Stimulated activated CD4-positive, alpha-beta T cell treated with anti-CD3 and anti-CD28 coated beads, Interleukin-15, amount 100 ng/mL, for 1 hour (primary cell): ENCODE results near the gene KIF7.
A peak's percentile ranks its signal among the peaks of the same experiment; 100 is the strongest.
"Not testable (repeated sequence)": the region's sequence is repeated elsewhere in the genome, so short reads cannot be mapped to it uniquely, and the experiment has no call there.

Experiments
- DNase-seq, 2 donors: peaks; one replicate each; pipeline ENCODE4 v3.0.0-alpha.2; 2020; ENCODE audit warnings: low read depth in 1 of 2, low spot score in 1 of 2

Gene KIF7, protein sequence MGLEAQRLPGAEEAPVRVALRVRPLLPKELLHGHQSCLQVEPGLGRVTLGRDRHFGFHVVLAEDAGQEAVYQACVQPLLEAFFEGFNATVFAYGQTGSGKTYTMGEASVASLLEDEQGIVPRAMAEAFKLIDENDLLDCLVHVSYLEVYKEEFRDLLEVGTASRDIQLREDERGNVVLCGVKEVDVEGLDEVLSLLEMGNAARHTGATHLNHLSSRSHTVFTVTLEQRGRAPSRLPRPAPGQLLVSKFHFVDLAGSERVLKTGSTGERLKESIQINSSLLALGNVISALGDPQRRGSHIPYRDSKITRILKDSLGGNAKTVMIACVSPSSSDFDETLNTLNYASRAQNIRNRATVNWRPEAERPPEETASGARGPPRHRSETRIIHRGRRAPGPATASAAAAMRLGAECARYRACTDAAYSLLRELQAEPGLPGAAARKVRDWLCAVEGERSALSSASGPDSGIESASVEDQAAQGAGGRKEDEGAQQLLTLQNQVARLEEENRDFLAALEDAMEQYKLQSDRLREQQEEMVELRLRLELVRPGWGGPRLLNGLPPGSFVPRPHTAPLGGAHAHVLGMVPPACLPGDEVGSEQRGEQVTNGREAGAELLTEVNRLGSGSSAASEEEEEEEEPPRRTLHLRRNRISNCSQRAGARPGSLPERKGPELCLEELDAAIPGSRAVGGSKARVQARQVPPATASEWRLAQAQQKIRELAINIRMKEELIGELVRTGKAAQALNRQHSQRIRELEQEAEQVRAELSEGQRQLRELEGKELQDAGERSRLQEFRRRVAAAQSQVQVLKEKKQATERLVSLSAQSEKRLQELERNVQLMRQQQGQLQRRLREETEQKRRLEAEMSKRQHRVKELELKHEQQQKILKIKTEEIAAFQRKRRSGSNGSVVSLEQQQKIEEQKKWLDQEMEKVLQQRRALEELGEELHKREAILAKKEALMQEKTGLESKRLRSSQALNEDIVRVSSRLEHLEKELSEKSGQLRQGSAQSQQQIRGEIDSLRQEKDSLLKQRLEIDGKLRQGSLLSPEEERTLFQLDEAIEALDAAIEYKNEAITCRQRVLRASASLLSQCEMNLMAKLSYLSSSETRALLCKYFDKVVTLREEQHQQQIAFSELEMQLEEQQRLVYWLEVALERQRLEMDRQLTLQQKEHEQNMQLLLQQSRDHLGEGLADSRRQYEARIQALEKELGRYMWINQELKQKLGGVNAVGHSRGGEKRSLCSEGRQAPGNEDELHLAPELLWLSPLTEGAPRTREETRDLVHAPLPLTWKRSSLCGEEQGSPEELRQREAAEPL (N-terminal part only)

DNA sequence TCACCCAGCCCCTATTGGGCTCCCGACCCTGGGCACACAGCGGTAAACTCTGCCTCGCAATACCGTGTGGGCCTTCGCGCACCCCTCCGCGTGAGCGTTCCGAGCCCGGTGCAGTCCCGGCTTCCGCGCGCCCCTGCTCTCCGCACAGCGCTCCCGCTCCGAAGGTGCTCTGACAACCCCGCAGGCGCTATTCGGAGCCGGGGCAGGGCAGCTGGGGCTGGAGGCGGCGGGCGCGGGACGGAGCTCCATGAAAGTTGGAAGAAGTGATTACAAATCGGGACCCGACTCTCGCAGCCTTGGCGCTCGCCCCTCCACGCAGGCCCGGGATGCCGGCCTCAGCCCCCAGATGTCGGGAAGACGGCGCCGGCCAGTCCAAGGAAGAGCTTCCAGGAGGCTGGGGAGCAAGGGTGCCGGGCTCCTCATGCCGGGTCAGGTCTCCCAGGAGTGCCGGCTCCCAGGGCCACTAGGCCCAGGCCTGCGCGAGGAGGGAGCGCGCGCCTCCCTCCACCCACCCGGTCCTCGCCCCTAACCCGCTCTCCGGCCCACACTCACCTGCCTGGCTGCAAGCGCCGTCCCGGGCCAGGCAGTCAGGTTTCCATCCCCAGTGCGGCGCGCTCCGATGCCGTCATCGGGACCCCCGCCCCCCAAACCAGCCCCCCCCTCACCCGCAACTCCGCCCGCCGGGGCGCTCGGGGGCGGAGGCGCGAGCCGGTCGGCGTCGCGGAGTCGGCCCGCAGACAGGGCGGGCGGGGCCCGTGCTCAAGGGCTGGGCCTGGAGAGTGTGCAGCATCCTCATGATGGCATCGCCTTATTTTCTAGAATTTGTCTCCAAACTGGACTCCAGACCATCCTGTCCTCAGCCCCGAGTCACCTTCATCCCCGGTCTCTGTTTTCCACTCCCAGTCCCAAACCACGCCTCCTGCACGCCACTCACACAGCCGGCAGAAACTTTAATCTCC is at the start of gene KIF7:
Gene KIF7 (minus strand): TSS at position 621 of the 959 bp plus-strand sequence. CDS start 2,537 bp downstream, outside the sequence.
- no peak for DNase-seq

DNA sequence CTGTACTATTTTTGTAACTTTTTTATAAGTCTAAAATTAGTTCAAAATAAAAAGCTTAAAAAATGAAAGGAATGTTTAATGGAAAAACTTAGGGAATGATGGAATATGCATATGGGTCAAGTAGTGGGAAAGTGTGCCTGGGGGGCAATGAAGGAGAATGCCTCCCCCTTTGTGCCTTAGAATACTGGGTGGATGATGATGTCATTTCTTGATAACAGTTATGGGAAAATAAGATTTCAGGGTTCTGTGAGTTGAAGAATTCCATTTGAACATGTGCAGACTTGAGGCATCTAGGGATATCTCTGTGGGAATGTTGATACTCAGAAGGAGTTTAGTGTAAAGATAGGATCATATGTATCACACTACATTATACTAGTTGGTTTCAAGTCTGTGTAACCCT is 49.1 kb upstream of the KIF7 start:
- no peak for DNase-seq

DNA sequence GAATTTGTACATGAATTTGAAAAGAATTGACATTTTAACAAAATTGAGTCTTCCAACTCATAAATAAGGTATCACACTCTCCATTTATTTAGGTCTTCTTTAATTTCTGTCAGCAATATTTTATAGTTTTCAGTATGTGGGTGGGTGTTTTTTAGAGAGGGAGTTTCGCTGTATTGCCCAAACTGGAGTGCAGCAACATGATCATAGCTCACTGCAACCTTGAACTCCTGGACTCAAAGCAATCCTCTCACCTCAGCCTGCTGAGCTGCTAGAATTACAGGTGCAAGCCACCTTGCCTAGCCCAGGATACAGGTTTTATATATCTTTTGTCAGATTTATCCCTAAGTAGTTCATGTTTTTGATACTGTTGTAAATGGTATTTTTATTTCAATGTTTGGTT is 39.9 kb upstream of the KIF7 start:
- no peak for DNase-seq

DNA sequence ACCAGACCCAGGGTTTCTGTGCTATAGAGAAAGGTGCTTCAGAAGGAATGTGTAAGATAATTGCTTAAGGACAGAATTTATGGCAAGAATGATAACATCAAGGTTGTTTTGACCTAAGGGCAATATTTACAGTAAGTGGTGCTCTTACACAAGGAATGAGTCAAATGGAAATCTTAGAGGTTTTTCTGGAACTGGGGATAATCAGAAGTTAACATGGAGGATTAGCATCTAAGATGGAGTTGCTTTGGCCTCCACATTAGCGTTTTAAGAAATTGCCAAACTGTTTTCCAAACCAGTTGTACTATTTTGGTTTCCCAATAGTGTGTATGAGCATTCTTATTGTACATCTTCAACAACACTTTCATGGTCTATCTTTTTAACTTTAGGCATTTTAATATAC is 38.4 kb upstream of the KIF7 start:
- DNase-seq: no peak

DNA sequence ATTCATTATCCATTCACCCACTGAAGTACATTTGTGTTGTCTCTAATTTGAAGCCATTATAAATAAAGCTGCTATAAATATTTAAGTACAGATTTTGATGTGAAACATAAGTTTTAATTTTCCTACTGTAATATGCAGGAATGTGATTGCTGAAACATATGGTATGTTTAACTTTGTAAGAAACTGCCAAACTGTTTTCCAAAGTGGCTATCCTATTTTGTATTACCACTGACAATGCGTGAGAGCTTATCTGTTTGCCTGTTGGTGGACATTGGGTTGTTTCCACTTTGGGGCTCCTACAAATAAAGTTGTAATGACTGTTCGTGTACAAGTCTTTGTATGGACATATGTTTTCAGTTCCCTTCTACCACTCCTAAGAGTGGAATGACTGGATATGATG is 37.8 kb upstream of the KIF7 start:
- DNase-seq: no peak

DNA sequence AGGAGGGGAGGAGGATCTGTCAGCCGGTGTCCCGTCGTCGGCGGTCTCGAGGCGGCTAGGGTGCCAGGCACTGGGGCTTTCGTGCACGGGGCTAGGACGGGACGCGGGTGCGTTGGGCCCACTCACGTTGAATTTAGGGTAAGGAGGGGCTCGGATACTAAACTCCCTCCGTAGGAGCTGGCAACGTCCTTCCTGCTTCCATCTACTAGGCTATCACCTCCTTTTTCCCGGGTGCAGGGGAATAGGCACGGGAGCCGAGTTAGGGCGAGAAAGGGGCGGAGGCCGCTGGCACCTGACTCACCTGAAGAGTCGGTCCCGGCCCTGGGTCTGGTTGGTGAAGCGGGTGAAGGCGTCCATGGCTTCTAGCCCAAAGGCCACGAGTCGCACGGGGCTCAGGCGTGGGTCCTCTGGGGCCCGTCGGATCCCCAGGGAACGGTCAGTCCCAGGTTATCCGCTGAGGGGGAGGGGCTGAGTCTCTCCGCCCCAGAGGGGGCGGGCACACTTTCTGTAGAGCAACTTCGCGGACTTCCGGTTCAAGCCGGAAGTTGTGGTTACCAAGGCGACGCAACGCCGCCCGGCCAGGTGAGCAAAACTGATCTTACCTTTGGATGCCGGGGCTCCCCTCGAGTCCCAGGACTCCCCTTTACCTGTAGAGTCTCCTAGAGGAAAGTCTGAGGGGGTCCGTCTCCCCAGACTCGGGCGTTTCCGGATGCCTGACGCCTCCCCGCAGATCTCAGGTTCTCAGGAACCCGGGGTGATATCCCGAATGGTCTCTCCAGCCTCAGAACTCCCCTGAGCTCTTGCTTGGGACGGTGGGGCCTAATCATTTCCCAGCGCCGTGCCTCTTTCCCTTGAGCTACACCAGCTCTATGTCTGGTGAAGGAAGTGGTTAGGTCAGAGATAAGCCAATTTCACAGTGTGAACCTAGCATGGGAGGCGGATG is 35.3 kb upstream of the KIF7 start, which contains the start of the genes PEX11A and WDR93:
Gene PEX11A (minus strand): TSS at position 479 of the 943 bp plus-strand sequence. CDS start 122 bp downstream, at position 357.
Gene WDR93 (plus strand): TSS at position 536 of the 943 bp plus-strand sequence. CDS start 10,936 bp downstream, outside the sequence.
- DNase-seq: peak; percentile 53 to 64

DNA sequence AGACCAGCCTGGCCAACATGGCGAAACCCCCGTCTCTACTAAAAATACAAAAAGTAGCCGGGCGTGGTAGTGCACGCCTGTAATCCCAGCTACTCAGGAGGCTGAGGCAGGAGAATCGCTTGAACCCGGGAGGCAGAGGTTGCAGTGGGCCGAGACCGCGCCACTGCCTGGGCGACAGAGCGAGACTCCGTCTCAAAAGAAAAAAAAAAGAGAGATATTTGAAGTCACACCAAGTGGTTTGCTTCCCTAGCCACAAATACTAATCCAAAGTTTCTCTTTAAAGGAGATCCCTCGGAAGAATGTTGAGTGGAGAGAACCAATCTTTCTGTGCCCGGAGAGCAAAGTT is 34.6 kb upstream of the KIF7 start:
- not testable (repeated sequence) for DNase-seq

DNA sequence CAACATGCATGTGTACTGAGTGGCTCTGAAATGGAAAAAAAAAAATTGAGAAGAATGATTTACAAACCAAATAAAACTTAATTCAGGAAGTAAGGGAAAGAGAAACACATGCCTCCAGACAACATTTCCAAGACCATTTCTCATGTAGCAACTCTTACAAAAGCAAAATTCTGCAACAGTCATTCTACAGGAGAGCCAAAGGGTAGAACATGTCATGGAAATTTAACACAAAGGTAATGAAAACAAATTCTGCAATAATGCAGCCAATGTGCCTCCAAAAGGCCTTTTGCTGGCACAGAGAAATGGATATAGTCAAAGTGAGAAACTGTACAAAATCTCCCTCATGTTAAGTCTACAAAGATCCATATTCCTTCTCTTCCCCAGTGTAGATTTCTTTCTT is 31.3 kb upstream of the KIF7 start:
- no peak for DNase-seq

DNA sequence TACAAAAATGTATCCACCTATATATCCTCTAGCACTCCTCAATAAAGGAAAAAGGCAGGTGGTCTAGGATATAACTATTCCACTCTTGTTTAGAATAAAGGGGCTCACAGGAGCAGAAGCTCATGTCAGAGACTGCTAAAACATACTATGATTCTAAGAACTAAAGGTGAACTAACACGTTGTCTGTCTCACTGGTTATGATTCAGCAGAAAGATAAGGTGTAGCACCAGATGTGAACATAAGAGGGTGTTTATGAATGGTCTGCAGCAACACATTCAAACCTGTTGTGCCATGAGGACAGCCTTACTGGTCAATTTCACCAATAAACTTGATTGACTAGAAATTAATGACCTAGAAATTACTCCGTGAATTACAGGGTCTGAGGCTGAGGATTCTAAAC is 30.7 kb upstream of the KIF7 start:
- DNase-seq: no peak

DNA sequence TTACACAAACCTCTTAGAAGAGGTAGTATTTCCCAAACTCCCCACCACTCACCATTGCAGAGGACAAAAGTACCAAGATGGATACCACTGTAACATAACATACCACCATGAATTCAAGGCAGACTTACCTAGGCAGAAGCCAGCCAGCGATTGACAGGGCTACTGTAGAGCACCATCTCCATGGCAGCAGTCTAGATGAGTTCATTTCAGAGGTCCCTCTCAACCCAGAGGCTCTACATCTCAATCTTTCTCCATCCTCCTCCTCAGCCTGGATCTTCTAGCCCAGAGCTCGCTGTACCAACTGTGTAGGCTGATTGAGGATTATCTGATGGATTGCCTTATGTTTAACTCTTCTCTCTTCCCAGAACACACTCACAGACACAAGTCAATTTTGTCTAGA is 25.9 kb upstream of the KIF7 start:
- DNase-seq: no peak

DNA sequence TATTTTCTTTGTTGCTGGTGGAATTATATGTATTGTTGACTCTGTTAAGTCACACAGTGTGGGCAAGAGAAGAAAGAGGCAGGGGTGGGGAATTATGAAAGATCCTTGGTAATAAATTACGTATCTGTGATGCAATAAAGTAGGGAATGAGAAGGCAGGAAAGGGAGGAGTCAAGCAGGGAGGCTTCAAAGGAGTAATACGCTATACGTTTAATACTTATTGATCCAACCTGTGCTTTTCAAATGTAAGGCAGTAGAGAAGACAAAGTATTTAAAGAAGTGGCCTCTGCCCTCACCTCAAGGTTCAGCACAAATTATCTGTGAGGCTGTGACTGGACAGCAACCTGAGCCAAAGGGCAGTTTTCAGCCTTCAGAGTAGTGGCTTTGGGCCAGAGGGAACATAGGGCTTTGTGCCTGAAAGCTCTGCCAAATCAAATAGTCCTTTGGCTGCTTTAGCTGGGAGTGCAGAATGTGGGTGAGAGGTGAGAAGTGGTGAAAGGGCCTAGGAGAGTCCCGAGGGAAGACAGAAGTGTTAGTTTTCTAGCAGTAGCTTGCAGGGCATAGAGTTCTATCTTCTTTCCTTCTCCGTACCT is 25.1 kb upstream of the KIF7 start:
- no peak for DNase-seq

DNA sequence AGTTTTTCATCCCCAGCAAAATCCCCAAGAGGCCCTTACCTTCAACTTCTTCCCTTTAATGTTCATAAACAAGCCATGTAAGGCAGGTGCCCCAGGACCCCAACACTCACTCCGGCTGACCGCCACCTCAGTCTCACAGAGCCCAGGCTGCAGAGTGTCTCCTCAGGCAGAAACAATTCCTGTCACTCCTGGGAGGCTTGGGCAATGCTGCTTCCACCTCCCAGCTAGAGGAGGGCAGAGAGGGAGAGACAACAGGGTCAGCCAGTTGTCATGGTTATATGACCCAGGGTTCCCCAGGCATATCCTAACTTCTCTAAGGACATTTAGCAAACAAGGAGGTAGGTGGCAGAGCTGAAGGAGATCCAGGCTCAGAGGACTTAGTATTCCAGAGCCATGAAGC is 23.9 kb upstream of the KIF7 start, which contains the start of gene PLIN1:
Gene PLIN1 (minus strand): TSS at position 156 of the 400 bp plus-strand sequence. CDS start 1,878 bp downstream, outside the sequence.
- DNase-seq: no peak

DNA sequence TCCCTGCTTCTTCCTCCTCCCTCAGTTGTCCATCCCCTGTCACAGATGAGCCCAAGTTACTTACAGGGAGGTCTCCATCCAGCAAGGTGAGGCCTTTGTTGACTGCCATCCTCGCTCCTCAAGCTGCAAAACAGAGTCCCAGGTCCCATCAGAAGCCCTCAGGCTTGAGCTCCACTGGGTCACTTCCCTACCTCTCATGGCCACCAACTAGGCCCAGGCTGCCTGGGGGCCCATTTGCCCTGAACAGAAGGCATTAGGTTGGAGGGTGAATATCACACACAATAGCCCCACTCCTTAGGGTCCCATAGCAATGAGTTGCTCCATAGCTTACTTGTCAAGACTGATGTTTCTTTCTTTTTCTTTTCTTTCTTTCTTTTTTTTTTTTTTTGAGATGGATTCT is 22.1 kb upstream of the KIF7 start:
- no peak for DNase-seq

DNA sequence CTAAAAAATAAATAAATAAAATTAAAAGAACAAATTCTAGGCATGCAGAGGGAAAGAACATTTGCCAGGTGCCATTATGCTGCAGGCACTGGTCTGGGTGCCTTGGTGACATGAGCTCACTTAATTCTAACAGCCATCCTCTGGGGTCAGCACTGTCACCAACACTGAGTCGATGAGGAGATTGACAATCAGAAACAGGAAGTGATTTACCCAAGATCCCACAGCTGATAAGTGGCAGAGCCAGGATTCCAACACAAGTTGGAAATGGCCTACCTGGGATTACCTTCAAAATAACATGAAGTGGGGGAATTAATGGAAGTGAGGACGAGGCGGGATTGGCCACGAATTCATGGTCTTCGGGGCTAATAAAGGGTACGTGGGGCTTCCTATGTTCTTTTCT is 20.3 kb upstream of the KIF7 start:
- DNase-seq: no peak

DNA sequence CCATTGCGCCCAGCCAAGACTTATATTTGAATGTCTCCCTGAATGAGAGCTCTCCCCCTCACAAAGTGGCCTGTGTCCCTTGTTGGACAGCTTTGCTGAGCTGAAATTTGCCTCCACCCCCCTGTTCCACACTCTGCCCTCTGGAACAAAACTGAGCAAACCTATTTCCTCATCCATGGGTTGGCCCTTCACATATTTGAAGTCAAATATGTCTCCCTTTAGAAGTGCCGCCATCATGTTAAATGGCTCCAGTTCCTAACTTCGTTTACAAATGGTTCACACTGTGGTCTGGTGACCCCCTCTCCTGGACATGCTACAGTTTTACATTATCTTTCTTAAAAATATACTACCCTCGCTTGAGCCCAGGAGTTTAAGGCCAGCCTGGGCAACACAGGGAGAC is 19.3 kb upstream of the KIF7 start:
- no peak for DNase-seq

DNA sequence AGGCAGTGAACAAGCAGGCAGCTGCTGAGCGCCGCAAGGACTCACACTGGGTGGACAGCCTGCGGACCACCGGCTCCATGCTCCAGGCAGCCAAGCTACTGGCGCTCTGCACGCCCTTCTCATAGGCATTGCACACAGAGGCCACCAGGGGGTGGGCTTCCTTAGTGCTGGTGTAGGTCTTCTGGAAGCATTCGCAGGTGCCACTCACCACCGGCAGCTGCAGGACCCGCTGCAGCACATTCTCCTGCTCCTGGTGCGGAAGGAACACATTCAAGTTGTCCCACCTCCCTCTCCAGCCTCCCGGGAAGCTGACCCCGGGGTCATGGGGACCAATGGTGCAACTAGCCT is 17.9 kb upstream of the KIF7 start:
- no peak for DNase-seq

DNA sequence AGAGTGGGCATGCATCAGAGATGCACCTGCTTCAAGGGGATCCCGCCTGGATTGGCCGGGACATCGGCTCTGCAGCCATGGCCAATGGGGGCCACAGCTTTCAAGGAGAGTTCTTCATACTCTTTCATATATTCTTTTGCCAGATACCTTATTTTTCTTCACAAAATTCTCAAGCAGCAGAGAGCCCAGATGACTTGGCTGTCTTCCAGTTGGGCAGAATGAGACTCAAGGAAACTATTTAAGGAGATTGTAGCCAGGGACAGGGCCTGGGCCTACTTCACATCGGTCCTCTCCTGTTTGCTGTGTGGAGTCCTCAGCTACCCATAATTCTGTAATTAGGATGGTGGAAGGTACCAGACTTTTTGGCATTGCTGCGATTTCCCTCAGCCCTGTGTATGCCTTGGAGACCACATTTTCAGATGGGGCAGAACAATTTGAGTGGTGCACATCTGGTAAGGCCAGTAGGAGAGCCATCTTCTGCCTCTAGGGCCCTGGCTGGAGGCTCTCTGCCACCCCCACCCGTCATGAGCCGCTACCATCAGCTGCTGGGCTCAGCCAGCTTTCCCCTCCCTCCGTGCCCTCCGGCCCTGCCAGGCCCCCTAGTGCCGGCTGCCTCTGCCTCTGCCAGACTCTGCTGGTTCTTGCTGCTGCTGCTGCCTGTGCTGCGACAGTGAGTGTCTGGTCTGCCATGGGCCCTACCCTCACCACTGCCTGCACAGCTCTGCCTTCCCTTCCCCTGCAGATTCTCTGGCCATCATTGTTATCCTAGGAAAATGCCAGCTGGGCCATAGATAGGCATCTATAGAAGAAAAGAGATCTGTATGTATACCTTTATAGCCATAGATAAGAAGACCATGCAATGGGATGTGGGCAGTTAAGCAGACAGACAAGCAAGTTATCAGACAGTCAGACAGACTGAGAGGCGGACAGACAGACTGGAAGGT is 17.2 kb upstream of the KIF7 start:
- DNase-seq: no peak
